HL-60/S4 (cell line): ENCODE results near the gene C19orf12.

ENCODE experiments used
- in situ Hi-C: fragments of 300-500 bp; cut with MboI; formaldehyde crosslinking; loops from 2 replicates; pipeline ENCODE4 v1.14.3; 2022; ENCODE audit warnings: low sequenced_read_pairs

The C19orf12 gene

GRCh38 chr19:29714953-29715700, at the start of gene C19orf12:
C19orf12 (minus strand) TSS chr19:29715261; CDS start chr19:29708413, 6,848 bp downstream.
- in situ Hi-C loops, result loop anchor here (25.0 kb wide), 1 partner anchor 428 kb away; no protein-coding TSS in a partner anchor

GRCh38 chr19:29764361-29764760, 49.3 kb upstream of the C19orf12 start:
- in situ Hi-C loops, result no loop called here

- in situ Hi-C loops, result no loop called here
These were observed 48.1 kb upstream of the C19orf12 start for GRCh38 chr19:29763196-29763595.

- in situ Hi-C loops, result no loop called here
These were observed 46.6 kb upstream of the C19orf12 start for GRCh38 chr19:29761575-29762232.

- in situ Hi-C loops, result no loop called here
These were observed 45.9 kb upstream of the C19orf12 start for GRCh38 chr19:29760752-29761502.

GRCh38 chr19:29759359-29759758, 44.3 kb upstream of the C19orf12 start:
- in situ Hi-C loops, result no loop called here

- in situ Hi-C loops, result no loop called here
These were observed 43.8 kb upstream of the C19orf12 start for GRCh38 chr19:29758863-29759262.

GRCh38 chr19:29757551-29757950, 42.5 kb upstream of the C19orf12 start:
- in situ Hi-C loops, result no loop called here

GRCh38 chr19:29753934-29754305, 38.9 kb upstream of the C19orf12 start:
- in situ Hi-C loops, result no loop called here

- in situ Hi-C loops, result no loop called here
These were observed 38.3 kb upstream of the C19orf12 start for GRCh38 chr19:29753190-29753933.

GRCh38 chr19:29752450-29753025, 37.5 kb upstream of the C19orf12 start:
- in situ Hi-C loops, result no loop called here

- in situ Hi-C loops, result no loop called here
These were observed 36.9 kb upstream of the C19orf12 start for GRCh38 chr19:29751932-29752331.

- in situ Hi-C loops, result no loop called here
These were observed 34.9 kb upstream of the C19orf12 start for GRCh38 chr19:29750001-29750400.

- in situ Hi-C loops, result loop anchor here (25.0 kb wide), 1 partner anchor 913 kb away; no protein-coding TSS in a partner anchor
These were observed 34.2 kb upstream of the C19orf12 start for GRCh38 chr19:29748996-29749849.

GRCh38 chr19:29745253-29745652, 30.2 kb upstream of the C19orf12 start:
- in situ Hi-C loops, result loop anchor here (25.0 kb wide), 1 partner anchor 917 kb away; no protein-coding TSS in a partner anchor

GRCh38 chr19:29743681-29744080, 28.6 kb upstream of the C19orf12 start:
- in situ Hi-C loops, result loop anchor here (25.0 kb wide), 1 partner anchor 919 kb away; no protein-coding TSS in a partner anchor

- in situ Hi-C loops, result loop anchor here (25.0 kb wide), 1 partner anchor 921 kb away; no protein-coding TSS in a partner anchor
These were observed 26.7 kb upstream of the C19orf12 start for GRCh38 chr19:29741776-29742175.

GRCh38 chr19:29741226-29741625, 26.2 kb upstream of the C19orf12 start:
- in situ Hi-C loops, result loop anchor here (25.0 kb wide), 1 partner anchor 921 kb away; no protein-coding TSS in a partner anchor

GRCh38 chr19:29737461-29738000, 22.5 kb upstream of the C19orf12 start:
- in situ Hi-C loops, result loop anchor here (10.0 to 25.0 kb wide), 2 partner anchors 137 to 925 kb away; no protein-coding TSS in a partner anchor
